GM19328 (cell line): Measurements from ENCODE around the gene IGF1R.

Experiments used
- ATAC-seq: cut with Tn5 transposase; IDR thresholded peaks from one replicate; pipeline ENCODE4 v1.9.1; 2021; ENCODE audit warnings: mild to moderate bottlenecking, moderate library complexity; ENCODE audit not compliant: unreplicated experiment

The IGF1R gene

GRCh38 chr15:98647026-98647773 is 1.1 kb upstream of the IGF1R start:
- peak; percentile 49 for ATAC-seq

- peak; percentile 23 for ATAC-seq
Measured at GRCh38 chr15:98648654-98649471, 524 bp downstream of the IGF1R start.

- no peak for ATAC-seq
Measured at GRCh38 chr15:98649472-98650416, 1.4 kb downstream of the IGF1R start.

- ATAC-seq, result no peak
Measured at GRCh38 chr15:98650417-98651035, 2.2 kb downstream of the IGF1R start.

GRCh38 chr15:98651036-98651481 is 2.7 kb downstream of the IGF1R start:
- no peak for ATAC-seq

GRCh38 chr15:98651581-98652220 is 3.4 kb downstream of the IGF1R start:
- ATAC-seq, result no peak

GRCh38 chr15:98653686-98654085 is 5.3 kb downstream of the IGF1R start:
- no peak for ATAC-seq

GRCh38 chr15:98654790-98655360 is 6.5 kb downstream of the IGF1R start:
- ATAC-seq, result no peak

- ATAC-seq, result no peak
Measured at GRCh38 chr15:98655732-98656131, 7.4 kb downstream of the IGF1R start.

GRCh38 chr15:98657721-98658120 is 9.4 kb downstream of the IGF1R start:
- no peak for ATAC-seq

GRCh38 chr15:98658831-98659699 is 10.7 kb downstream of the IGF1R start:
- peak; percentile 67 for ATAC-seq

GRCh38 chr15:98660055-98660454 is 11.7 kb downstream of the IGF1R start:
- ATAC-seq, result no peak

- ATAC-seq, result no peak
Measured at GRCh38 chr15:98663045-98663444, 14.7 kb downstream of the IGF1R start.

- no peak for ATAC-seq
Measured at GRCh38 chr15:98663606-98664005, 15.3 kb downstream of the IGF1R start.

- ATAC-seq, result no peak
Measured at GRCh38 chr15:98666441-98666840, 18.1 kb downstream of the IGF1R start.

GRCh38 chr15:98666841-98667240 is 18.5 kb downstream of the IGF1R start:
- ATAC-seq, result no peak

- ATAC-seq, result no peak
Measured at GRCh38 chr15:98667521-98668179, 19.3 kb downstream of the IGF1R start.
